GM18870 (cell line): Measurements from ENCODE around the gene ARMC5.
"Not testable (repeated sequence)": the region's sequence is repeated elsewhere in the genome, so short reads cannot be mapped to it uniquely, and the experiment has no call there.

Experiments used
- ATAC-seq: cut with Tn5 transposase; IDR thresholded peaks from one replicate; pipeline ENCODE4 v1.9.1; 2021; ENCODE audit warnings: moderate library complexity; ENCODE audit not compliant: unreplicated experiment

The ARMC5 gene

GRCh38 chr16:31430380-31431052, 28.8 kb upstream of the ARMC5 start:
- no peak for ATAC-seq

- no peak for ATAC-seq
These were observed 23.7 kb upstream of the ARMC5 start for GRCh38 chr16:31435341-31436220.

- no peak for ATAC-seq
These were observed 22.9 kb upstream of the ARMC5 start for GRCh38 chr16:31436221-31437045.

GRCh38 chr16:31438414-31438813, 20.9 kb upstream of the ARMC5 start:
- no peak for ATAC-seq

- not testable (repeated sequence) for ATAC-seq
These were observed 20.3 kb upstream of the ARMC5 start for GRCh38 chr16:31439023-31439422.

- ATAC-seq: no peak
These were observed 19.8 kb upstream of the ARMC5 start for GRCh38 chr16:31439519-31439918.

GRCh38 chr16:31440516-31441184, 18.7 kb upstream of the ARMC5 start:
- ATAC-seq: no peak

GRCh38 chr16:31441956-31442355, 17.3 kb upstream of the ARMC5 start:
- ATAC-seq: no peak

GRCh38 chr16:31445931-31446330, 13.4 kb upstream of the ARMC5 start:
- ATAC-seq: not testable (repeated sequence)

GRCh38 chr16:31451201-31451600, 8.1 kb upstream of the ARMC5 start:
- no peak for ATAC-seq

- no peak for ATAC-seq
These were observed 7.5 kb upstream of the ARMC5 start for GRCh38 chr16:31451681-31452351.

- ATAC-seq: no peak
These were observed 6.6 kb upstream of the ARMC5 start for GRCh38 chr16:31452631-31453106.

- no peak for ATAC-seq
These were observed 5.8 kb upstream of the ARMC5 start for GRCh38 chr16:31453255-31454204.

- no peak for ATAC-seq
These were observed 3.5 kb upstream of the ARMC5 start for GRCh38 chr16:31455601-31456314.

- no peak for ATAC-seq
These were observed 2.3 kb upstream of the ARMC5 start for GRCh38 chr16:31456988-31457360.

- no peak for ATAC-seq
These were observed 1.0 kb upstream of the ARMC5 start for GRCh38 chr16:31458073-31458843.

GRCh38 chr16:31459687-31460581, 633 bp downstream of the ARMC5 start:
- peak; percentile 54 for ATAC-seq
